IMR-90 (cell line): ENCODE measurements around the gene DENND10. TPM values are rescaled to one million over a fixed set of nuclear protein-coding genes. Genes with fewer than 3 reads are reported as not detected.

Experiments
- ATAC-seq: fragments of 200-7000 bp; cut with Tn5 transposase; 2 replicates; pipeline ENCODE4 v1.9.1; 2020; ENCODE audit warnings: low read depth, mild to moderate bottlenecking, moderate library complexity
- BruUV-seq: library from RNA; stranded (reverse); fragments of 400-500 nt; replicated peaks from 2 replicates; lab custom pipeline; 2021; lab: Mats Ljungman, UMichigan
- CTCF ChIA-PET: fragments of 300-600 bp; formaldehyde crosslinking; extraction: SDS; loops from one replicate; lab custom pipeline; 2021; ENCODE audit warnings: antibody characterized with exemption; lab: Yijun Ruan, JAX
- POLR2A ChIA-PET: fragments of 300-600 bp; sonication (Branson Sonifier 250); formaldehyde crosslinking; loops from one replicate; lab custom pipeline; 2022; ENCODE audit warnings: antibody characterized with exemption; ENCODE audit not compliant: unreplicated experiment; lab: Charles Lee
- DNase-seq: peaks from one replicate; pipeline ENCODE4 v3.0.0; 2013
- H2AFZ ChIP-seq: replicated peaks from 2 replicates; pipeline ENCODE3; 2013; ENCODE audit warnings: low read length, mild to moderate bottlenecking; ENCODE audit not compliant: poor library complexity
- H2AK5ac ChIP-seq: 2 replicates; pipeline ENCODE4 v1.6.1; 2013; ENCODE audit warnings: low read depth, low read length, inconsistent platforms
- H2AK9ac ChIP-seq: replicated peaks from 2 replicates; pipeline ENCODE3; 2013; ENCODE audit warnings: mild to moderate bottlenecking, low read depth, low read length, moderate library complexity; ENCODE audit not compliant: poor library complexity
- H2BK120ac ChIP-seq: 2 replicates; pipeline ENCODE4 v1.6.1; 2013; ENCODE audit warnings: low read depth, low read length, inconsistent platforms
- H2BK15ac ChIP-seq: 3 replicates; pipeline ENCODE4 v1.6.1; 2013; ENCODE audit warnings: low read depth, low read length, inconsistent platforms
- H2BK20ac ChIP-seq: 2 replicates; pipeline ENCODE4 v1.6.1; 2013; ENCODE audit warnings: low read depth, mild to moderate bottlenecking, inconsistent platforms, low read length, moderate library complexity
- H2BK5ac ChIP-seq: 2 replicates; pipeline ENCODE4 v1.6.1; 2013; ENCODE audit warnings: mild to moderate bottlenecking, low read depth, low read length, inconsistent platforms; ENCODE audit not compliant: poor library complexity, severe bottlenecking
- H3K14ac ChIP-seq: replicated peaks from 2 replicates; pipeline ENCODE4 v1.6.1; 2013; ENCODE audit warnings: low read depth, low read length, inconsistent platforms
- H3K18ac ChIP-seq: 2 replicates; pipeline ENCODE4 v1.6.1; 2013; ENCODE audit warnings: low read depth, low read length, control low read depth
- H3K23ac ChIP-seq: 2 replicates; pipeline ENCODE4 v1.6.1; 2013; ENCODE audit warnings: low read depth, low read length, inconsistent platforms
- H3K27ac ChIP-seq: 2 replicates; pipeline ENCODE4 v1.5.1; 2013; ENCODE audit warnings: mild to moderate bottlenecking, control low read depth, low read length; ENCODE audit not compliant: insufficient read depth
- H3K27me3 ChIP-seq: 2 replicates; pipeline ENCODE4 v1.6.1; 2013; ENCODE audit warnings: low read length; ENCODE audit not compliant: control insufficient read depth, insufficient read depth
- H3K36me3 ChIP-seq: 2 replicates; pipeline ENCODE4 v1.6.1; 2013; ENCODE audit warnings: low read length, mixed read lengths; ENCODE audit not compliant: control insufficient read depth, insufficient read depth
- H3K4ac ChIP-seq: 2 replicates; pipeline ENCODE4 v1.6.1; 2013; ENCODE audit warnings: low read depth, low read length, inconsistent platforms
- H3K4me1 ChIP-seq: 2 replicates; pipeline ENCODE4 v1.6.1; 2013; ENCODE audit warnings: low read length, mixed read lengths; ENCODE audit not compliant: control insufficient read depth, insufficient read depth
- H3K4me2 ChIP-seq: 2 replicates; pipeline ENCODE4 v1.6.1; 2013; ENCODE audit warnings: low read depth, mild to moderate bottlenecking, control low read depth, low read length, moderate library complexity
- H3K4me3 ChIP-seq: 2 replicates; pipeline ENCODE4 v1.5.1; 2013; ENCODE audit warnings: low read depth, mild to moderate bottlenecking, control low read depth, low read length, moderate library complexity; ENCODE audit not compliant: insufficient read depth
- H3K56ac ChIP-seq: 2 replicates; pipeline ENCODE4 v1.6.1; 2013; ENCODE audit warnings: low read length, inconsistent platforms; ENCODE audit not compliant: insufficient read depth; ENCODE audit errors: extremely low read depth
- H3K79me1 ChIP-seq, 2 experiments: 2 replicates each; pipeline ENCODE4 v1.6.1; 2013; ENCODE audit warnings: low read length in 2 of 2, inconsistent platforms in 1 of 2, low read depth in 1 of 2
- H3K9ac ChIP-seq: 2 replicates; pipeline ENCODE4 v1.6.1; 2013; ENCODE audit warnings: low read depth, low read length, control low read depth
- H3K9me1 ChIP-seq: 2 replicates; pipeline ENCODE4 v1.6.1; 2013; ENCODE audit warnings: low read length, inconsistent platforms; ENCODE audit not compliant: insufficient read depth
- H3K9me3 ChIP-seq: 2 replicates; pipeline ENCODE4 v1.6.1; 2013; ENCODE audit warnings: low read length; ENCODE audit not compliant: control insufficient read depth, insufficient read depth
- H4K20me1 ChIP-seq: 2 replicates; pipeline ENCODE4 v1.6.1; 2013; ENCODE audit warnings: low read length, inconsistent platforms; ENCODE audit not compliant: insufficient read depth
- H4K5ac ChIP-seq: 2 replicates; pipeline ENCODE4 v1.6.1; 2013; ENCODE audit warnings: mild to moderate bottlenecking, low read depth, low read length, control low read depth
- H4K8ac ChIP-seq, 2 experiments: 2 replicates each; pipeline ENCODE4 v1.6.1; 2013; ENCODE audit warnings: low read depth in 2 of 2, low read length in 2 of 2, control low read depth in 1 of 2, inconsistent platforms in 1 of 2
- H4K91ac ChIP-seq: 2 replicates; pipeline ENCODE4 v1.6.1; 2013; ENCODE audit warnings: low read depth, low read length, inconsistent platforms; ENCODE audit not compliant: insufficient read depth
- BHLHE40 ChIP-seq: fragments of 150-350 bp; IDR thresholded peaks from 2 replicates; pipeline ENCODE4 v1.6.1; 2016; ENCODE audit warnings: mild to moderate bottlenecking, low read depth, low read length
- whole genome bisulfite sequencing, 2 experiments: methylation state at CpG; one replicate each; pipeline versions ENCODE4 v1.1.5 to v1.1.7; 2013; ENCODE audit warnings: missing lambda C conversion rate in 2 of 2; ENCODE audit not compliant: insufficient read length in 1 of 2; ENCODE audit errors: extremely low coverage in 2 of 2; 5-methylcytosine and 5-hydroxymethylcytosine counted together
- dilution Hi-C: fragments of 300-500 bp; cut with HindIII; formaldehyde crosslinking; loops from one replicate; pipeline ENCODE4 v1.14.3; 2018; ENCODE audit warnings: low sequenced_read_pairs; ENCODE audit not compliant: unreplicated experiment
- in situ Hi-C: fragments of 300-500 bp; cut with MboI; formaldehyde crosslinking; loops from 3 replicates; pipeline ENCODE4 v1.14.3; 2019; ENCODE audit warnings: low sequenced_read_pairs, inconsistent platforms, mixed read lengths
- intact Hi-C: fragments of 100-400 bp; cut with micrococcal nuclease; formaldehyde crosslinking; loops from 2 replicates; pipeline ENCODE4 v1.10.0; 2022
- polyA plus RNA-seq, 3 experiments: library from polyadenylated mRNA; depleted of rRNA; stranded (reverse); fragments of >200 nt; gene quantifications; 2 replicates each; pipeline ENCODE4 v1.2.3, GENCODE V29; 2012; ENCODE audit warnings: low replicate concordance in 1 of 3
- total RNA-seq: library from RNA; depleted of rRNA; stranded (reverse); fragments of >200 nt; gene quantifications from 2 replicates; pipeline ENCODE4 v1.2.3, GENCODE V29; 2012
- TF ChIP-seq, protein P1 (sequence below): conservative IDR thresholded peaks from 2 replicates; pipeline ENCODE4 v1.5.1; 2012; ENCODE audit warnings: mild to moderate bottlenecking, low read depth, low read length, improper control_type of control experiment

Gene DENND10
- total and polyA plus RNA-seq, 2 of the 4 experiments (the other 2 are of a cell fraction): 50.9 to 81.4 TPM

DNA sequence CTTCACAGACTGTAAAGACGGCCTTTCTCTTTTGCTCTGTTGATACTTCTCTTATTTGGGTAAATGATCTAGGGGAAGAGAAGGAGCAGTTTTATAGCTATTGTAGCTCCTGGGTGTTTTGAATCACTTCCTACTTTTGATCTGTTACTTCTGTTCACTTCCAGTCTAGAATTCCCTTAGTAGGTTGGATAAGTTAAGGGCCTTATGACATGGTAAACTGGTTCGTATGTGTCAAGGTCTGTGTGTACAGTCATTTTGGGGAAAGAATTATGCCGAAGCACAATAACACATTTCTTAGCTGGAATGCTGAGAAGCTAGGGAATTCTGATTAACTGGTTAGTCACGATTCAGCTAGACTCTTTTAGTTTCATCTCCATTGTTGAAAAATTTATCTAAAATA, 8.1 kb downstream of the DENND10 start:
- H3K4ac ChIP-seq: no peak overlapping the region
- peak; percentile 82 for DNase-seq
- peaks cover 27% of the 10 kb centered on the region for H3K36me3 ChIP-seq
- peak overlapping the region in 1 of 2 experiments; percentile 41; a peak in 2 of 4 replicates for H4K8ac ChIP-seq
- peaks cover 11 to 26% of the 10 kb centered on the region in 2 experiments; a peak in 3 of 4 replicates for H3K79me1 ChIP-seq
- H2AK9ac ChIP-seq: no peak overlapping the region
- peak overlapping the region; percentile 18; the same call in 1 of the 2 replicates for H3K23ac ChIP-seq
- H3K9me1 ChIP-seq: no peaks in the 10 kb centered on the region
- peak overlapping the region; percentile 24; the same call in 1 of the 2 replicates for H3K56ac ChIP-seq
- no peaks in the 10 kb centered on the region for H3K9me3 ChIP-seq
- H2BK15ac ChIP-seq: peak overlapping the region; percentile 83; the same call in 1 of the 3 replicates
- ChIA-PET CTCF (interaction anchor here (0.7 kb wide), 1 partner anchor 760 kb away, joined by 8 read pairs; no protein-coding TSS in a partner anchor), POLR2A (no interaction called here)
- peaks cover 15% of the 10 kb centered on the region for H3K4me1 ChIP-seq
- peak overlapping the region; percentile 39; the same call in 1 of the 2 replicates for H2BK20ac ChIP-seq
- ATAC-seq: peak; percentile 63
- no peak overlapping the region for H2AFZ ChIP-seq
- H4K20me1 ChIP-seq: peaks cover 4% of the 10 kb centered on the region
- no peak overlapping the region; the same call in 1 of the 2 replicates for H3K9ac ChIP-seq
- peak overlapping the region; percentile 59; the same call in 1 of the 2 replicates for H2BK120ac ChIP-seq
- dilution Hi-C loops: no loop called here
- peak overlapping the region; percentile 64; the same call in 1 of the 2 replicates for H3K14ac ChIP-seq
- no peaks in the 10 kb centered on the region for H3K27me3 ChIP-seq
- peak; percentile 46; the same call in 1 of the 2 replicates for TF ChIP-seq BHLHE40
- TF ChIP-seq, protein P1, sequence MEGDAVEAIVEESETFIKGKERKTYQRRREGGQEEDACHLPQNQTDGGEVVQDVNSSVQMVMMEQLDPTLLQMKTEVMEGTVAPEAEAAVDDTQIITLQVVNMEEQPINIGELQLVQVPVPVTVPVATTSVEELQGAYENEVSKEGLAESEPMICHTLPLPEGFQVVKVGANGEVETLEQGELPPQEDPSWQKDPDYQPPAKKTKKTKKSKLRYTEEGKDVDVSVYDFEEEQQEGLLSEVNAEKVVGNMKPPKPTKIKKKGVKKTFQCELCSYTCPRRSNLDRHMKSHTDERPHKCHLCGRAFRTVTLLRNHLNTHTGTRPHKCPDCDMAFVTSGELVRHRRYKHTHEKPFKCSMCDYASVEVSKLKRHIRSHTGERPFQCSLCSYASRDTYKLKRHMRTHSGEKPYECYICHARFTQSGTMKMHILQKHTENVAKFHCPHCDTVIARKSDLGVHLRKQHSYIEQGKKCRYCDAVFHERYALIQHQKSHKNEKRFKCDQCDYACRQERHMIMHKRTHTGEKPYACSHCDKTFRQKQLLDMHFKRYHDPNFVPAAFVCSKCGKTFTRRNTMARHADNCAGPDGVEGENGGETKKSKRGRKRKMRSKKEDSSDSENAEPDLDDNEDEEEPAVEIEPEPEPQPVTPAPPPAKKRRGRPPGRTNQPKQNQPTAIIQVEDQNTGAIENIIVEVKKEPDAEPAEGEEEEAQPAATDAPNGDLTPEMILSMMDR: no peak
- H2BK5ac ChIP-seq: peak overlapping the region; percentile 87
- H4K91ac ChIP-seq: no peak overlapping the region; the same call in 1 of the 2 replicates
- in situ Hi-C loops: no loop called here
- no peak overlapping the region for H3K4me3 ChIP-seq
- H3K27ac ChIP-seq: peak overlapping the region; percentile 5; the same call in 1 of the 2 replicates
- no CpG with 5 or more reads among the region's 4 CpGs for WGBS, 2 experiments
- H2AK5ac ChIP-seq: no peak overlapping the region
- intact Hi-C loops: no loop called here
- no TSS peak for BruUV-seq
- H3K18ac ChIP-seq: peak overlapping the region; percentile 84; the same call in 1 of the 2 replicates
- peak overlapping the region; percentile 71; the same call in 1 of the 2 replicates for H3K4me2 ChIP-seq
- H4K5ac ChIP-seq: peak overlapping the region; percentile 64; the same call in 1 of the 2 replicates
